Mesodermal cell (in vitro differentiated cells): ENCODE measurements around the gene SUSD5.
"Not testable (repeated sequence)": the region's sequence is repeated elsewhere in the genome, so short reads cannot be mapped to it uniquely, and the experiment has no call there.

Source experiments
- H3K27ac ChIP-seq: 2 replicates; pipeline ENCODE4 v1.7.0; 2013; ENCODE audit warnings: mild to moderate bottlenecking, low read depth, low read length, moderate library complexity; ENCODE audit not compliant: severe bottlenecking
- H3K36me3 ChIP-seq: 2 replicates; pipeline ENCODE4 v1.7.1; 2013; ENCODE audit warnings: mild to moderate bottlenecking, low read length, moderate library complexity; ENCODE audit not compliant: control insufficient read depth, insufficient read depth
- H3K4me1 ChIP-seq: one replicate; pipeline ENCODE4 v1.7.1; 2013; ENCODE audit warnings: mild to moderate bottlenecking, low read length; ENCODE audit not compliant: insufficient read depth, control insufficient read depth, poor library complexity, severe bottlenecking
- H3K4me3 ChIP-seq: 2 replicates; pipeline ENCODE4 v1.7.0; 2013; ENCODE audit warnings: low read length, control low read depth, mild to moderate bottlenecking; ENCODE audit not compliant: insufficient read depth, poor library complexity, severe bottlenecking; ENCODE audit errors: extremely low read depth
- H3K9me3 ChIP-seq: 2 replicates; pipeline ENCODE4 v1.7.1; 2013; ENCODE audit warnings: mild to moderate bottlenecking, low read length, moderate library complexity; ENCODE audit not compliant: control insufficient read depth
- whole genome bisulfite sequencing, 2 experiments: methylation state at CpG; one replicate each; pipeline ENCODE4 v1.1.5; 2013; ENCODE audit warnings: missing lambda C conversion rate in 2 of 2; ENCODE audit not compliant: insufficient coverage in 2 of 2; 5-methylcytosine and 5-hydroxymethylcytosine counted together

Gene SUSD5

DNA sequence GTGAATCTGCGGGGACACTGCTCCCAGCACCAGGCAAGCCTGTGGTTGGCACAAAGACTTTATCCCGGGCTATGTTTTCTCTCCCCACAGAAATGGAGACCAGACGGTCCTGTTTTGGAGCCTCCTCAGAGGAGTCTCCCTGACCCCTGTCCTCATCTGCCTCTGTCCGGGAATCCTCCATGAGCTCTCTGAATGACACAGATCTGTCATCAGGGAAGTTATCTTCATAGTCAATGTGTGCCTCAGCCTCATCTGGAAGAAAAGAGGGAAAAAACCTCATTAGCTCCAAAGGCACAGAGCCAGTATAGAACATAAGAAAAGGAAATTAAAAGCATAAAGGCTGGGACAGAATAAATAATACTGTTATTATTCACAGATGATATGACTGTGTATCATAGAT lies 64.8 kb downstream of the SUSD5 start:
- no peaks in the 10 kb centered on the region for H3K4me1 ChIP-seq
- no peaks in the 10 kb centered on the region for H3K9me3 ChIP-seq
- WGBS, 2 experiments = 62% methylated on average over 3 to 4 of the region's 4 CpGs
- H3K4me3 ChIP-seq = no peak overlapping the region
- H3K36me3 ChIP-seq = no peaks in the 10 kb centered on the region
- H3K27ac ChIP-seq = no peak overlapping the region

- WGBS, 2 experiments = 78 to 90% methylated on average over 11 to 19 of the region's 19 CpGs
- H3K9me3 ChIP-seq = no peaks in the 10 kb centered on the region
- no peak overlapping the region for H3K4me3 ChIP-seq
- no peaks in the 10 kb centered on the region for H3K36me3 ChIP-seq
- H3K27ac ChIP-seq = no peak overlapping the region
- H3K4me1 ChIP-seq = no peaks in the 10 kb centered on the region
Observed at GRCh38 chr3:33152363-33153360, 65.9 kb downstream of the SUSD5 start.

DNA sequence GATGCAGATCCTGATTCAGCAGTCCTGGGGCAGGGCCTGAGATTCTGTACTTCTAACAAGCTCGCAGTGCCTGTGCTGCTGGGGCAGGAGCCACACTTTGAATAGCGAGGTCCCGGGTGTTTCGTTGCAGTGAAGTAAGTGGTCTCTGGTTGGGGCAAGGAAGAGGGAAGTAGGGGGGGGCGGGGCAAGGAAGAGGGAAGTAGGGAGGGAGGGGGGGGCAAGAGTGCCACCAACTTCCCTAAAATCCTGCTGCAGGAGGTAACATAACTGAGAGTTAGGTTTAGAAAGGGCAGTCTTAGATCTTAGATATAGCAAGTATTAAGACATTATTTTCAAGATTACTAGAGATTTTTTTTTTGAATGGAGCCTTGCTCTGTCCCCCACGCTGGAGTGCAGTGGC lies 69.3 kb downstream of the SUSD5 start:
- 92 to 100% methylated on average over 1 to 2 of the region's 6 CpGs for WGBS, 2 experiments
- Histone ChIP-seq H3K9me3 (no peaks in the 10 kb centered on the region), H3K4me1 (no peaks in the 10 kb centered on the region), H3K4me3 (no peak overlapping the region), H3K27ac (no peak overlapping the region), H3K36me3 (peaks cover 10% of the 10 kb centered on the region)

DNA sequence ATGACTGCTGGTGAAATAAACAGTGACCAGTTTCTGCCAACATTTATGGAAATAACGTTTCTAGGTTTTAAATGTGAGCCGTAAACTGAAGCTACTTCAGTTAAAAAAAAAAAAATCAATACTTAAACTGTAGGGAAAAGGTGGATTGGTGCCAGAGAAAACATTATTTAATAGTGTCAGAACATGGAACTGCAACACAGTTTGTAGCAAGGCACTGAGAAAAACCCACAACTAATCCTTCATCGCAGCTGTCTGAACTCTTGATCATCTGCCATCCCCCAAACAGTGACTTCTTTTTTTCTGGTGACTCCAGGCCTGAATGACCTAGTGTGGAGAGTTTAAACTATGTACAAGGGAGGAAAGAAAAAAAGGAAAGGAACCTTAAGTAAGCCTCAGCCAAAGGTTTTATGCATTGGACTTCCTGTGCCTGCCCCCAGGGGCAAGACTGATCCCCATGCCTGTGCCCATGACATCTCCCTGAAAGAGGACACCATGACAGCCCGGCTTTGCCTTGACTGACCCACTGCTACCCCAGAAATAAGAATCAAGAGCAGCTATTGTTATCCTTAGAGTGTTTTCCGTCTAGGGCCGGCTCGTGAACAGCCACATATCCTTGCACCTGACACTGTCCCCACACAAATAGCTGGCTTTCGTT lies 71.7 kb downstream of the SUSD5 start:
- Histone ChIP-seq H3K27ac (no peak overlapping the region), H3K36me3 (peaks cover 31% of the 10 kb centered on the region), H3K9me3 (no peaks in the 10 kb centered on the region), H3K4me3 (no peak overlapping the region), H3K4me1 (no peaks in the 10 kb centered on the region)
- WGBS, 2 experiments = 75% methylated on average over 1 of the region's 8 CpGs; no CpG with 5 or more reads in 1 of the 2 experiments

DNA sequence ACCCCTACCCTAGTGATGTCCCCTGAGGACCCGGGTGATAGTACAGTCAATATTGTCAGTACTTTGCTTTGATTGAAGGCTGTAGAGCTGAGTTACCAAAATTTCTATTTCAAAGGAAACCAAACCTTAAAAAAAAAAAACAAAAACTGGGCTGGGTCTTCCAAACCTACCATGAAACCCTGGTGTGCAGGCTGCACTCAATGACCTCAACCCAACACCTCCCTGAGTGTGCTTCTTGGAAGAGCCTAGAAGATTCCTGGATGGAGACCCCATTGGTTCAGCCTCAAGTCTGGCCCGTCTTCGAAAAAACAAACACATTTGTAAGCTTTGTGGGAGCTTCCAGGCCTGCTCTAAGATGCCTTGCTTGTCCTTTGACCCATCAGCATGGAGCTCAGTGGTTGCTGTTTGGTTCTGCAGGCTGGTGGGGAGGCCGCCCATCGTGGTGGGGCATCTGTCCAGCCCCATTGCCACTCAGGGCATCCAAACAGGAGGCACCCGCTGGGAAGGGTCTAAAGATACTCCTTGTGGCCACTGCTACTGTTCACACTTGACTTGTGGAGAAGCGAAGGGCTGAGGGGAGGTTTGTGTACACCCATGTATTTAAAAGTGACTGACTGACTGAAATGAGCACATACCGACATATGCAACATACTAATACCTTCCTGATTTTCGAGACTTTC lies 72.6 kb downstream of the SUSD5 start:
- 81 to 96% methylated on average over 5 to 7 of the region's 9 CpGs for WGBS, 2 experiments
- Histone ChIP-seq H3K36me3 (peaks cover 39% of the 10 kb centered on the region), H3K4me1 (no peaks in the 10 kb centered on the region), H3K9me3 (no peaks in the 10 kb centered on the region), H3K27ac (no peak overlapping the region), H3K4me3 (no peak overlapping the region)

DNA sequence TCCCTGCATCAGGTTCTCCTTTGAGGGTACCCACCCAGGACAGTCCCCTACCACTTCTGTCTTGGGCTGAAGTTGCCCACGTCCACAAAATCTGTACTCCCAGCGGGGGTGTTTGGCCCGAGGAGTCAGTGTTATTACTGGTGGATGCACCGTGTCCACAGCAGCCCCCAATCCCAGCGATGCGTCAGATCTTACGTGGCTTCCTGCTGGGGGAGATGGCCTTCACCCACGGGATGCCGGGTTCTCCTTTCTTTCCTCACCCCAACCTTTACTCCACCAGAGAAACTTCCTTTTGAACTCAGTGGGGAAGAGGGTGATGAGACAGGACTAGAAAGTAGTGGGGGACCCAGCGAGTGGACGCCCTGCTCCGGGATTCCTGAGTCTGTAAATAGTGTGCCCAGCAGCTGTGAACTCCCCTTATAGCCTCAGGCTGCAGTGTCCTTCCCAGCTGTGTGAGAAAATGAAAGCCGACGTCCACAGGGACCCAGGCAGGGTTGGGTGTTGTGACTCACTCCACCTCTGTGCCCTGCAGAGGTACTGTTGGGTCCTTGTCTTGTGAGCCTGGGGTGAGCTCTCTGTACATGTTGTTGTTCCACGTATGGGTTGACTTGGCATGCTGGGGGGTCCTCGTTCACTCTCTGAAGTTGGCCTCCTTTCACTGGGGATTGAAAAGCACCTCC lies 73.2 kb downstream of the SUSD5 start:
- Histone ChIP-seq H3K9me3 (no peaks in the 10 kb centered on the region), H3K4me3 (no peak overlapping the region), H3K27ac (no peak overlapping the region), H3K4me1 (no peaks in the 10 kb centered on the region), H3K36me3 (peaks cover 43% of the 10 kb centered on the region)
- WGBS, 2 experiments = 74 to 96% methylated on average over 6 to 10 of the region's 16 CpGs

DNA sequence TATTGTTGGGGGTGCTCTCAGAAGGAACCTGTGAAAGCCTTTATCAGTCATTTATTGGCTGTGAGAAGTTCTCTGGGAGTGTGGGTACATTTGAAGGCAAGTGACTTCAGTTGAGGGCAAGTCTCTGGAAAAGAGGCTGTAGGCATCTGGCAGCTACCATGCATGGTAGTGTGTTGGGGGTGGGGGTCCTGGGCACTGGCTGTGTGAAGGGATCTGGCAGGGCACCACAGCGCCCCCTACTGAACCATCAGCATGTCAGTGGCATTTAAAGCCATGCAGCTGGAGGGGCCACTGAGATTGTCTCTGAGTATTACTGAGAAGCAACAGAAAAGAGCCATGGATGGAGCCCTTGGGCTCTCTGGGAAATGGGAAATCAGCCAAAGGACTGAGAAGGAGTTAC lies 74.2 kb downstream of the SUSD5 start:
- Histone ChIP-seq H3K9me3 (no peaks in the 10 kb centered on the region), H3K36me3 (peaks cover 43% of the 10 kb centered on the region), H3K27ac (no peak overlapping the region), H3K4me1 (no peaks in the 10 kb centered on the region), H3K4me3 (no peak overlapping the region)
- 25% methylated on average over 1 of the region's 1 CpG; no CpG with 5 or more reads in 1 of the 2 experiments for WGBS, 2 experiments

DNA sequence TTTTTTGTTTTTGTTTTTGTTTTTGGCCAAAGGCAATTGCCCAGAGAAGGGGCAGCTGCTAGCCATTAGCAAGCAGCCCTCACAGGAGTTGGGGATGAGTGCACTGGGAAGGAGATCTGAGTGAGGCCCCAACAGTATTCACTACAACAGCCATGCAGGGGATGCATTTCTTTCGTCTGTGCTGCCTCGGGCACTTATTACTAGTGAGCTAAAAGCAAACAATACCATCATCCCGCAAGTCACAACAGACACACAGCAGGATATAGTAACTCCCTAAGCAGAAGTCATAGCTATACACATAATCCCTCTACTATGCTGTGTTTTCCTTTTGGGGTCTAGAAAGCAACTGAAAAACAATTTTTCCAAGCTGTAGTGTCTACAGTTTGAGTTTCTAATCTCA lies 77.6 kb downstream of the SUSD5 start:
- 95% methylated on average over 2 of the region's 3 CpGs; no CpG with 5 or more reads in 1 of the 2 experiments for WGBS, 2 experiments
- no peaks in the 10 kb centered on the region for H3K4me1 ChIP-seq
- H3K4me3 ChIP-seq = no peak overlapping the region
- H3K36me3 ChIP-seq = peaks cover 51% of the 10 kb centered on the region
- H3K9me3 ChIP-seq = no peaks in the 10 kb centered on the region
- H3K27ac ChIP-seq = peak overlapping the region; percentile 44

DNA sequence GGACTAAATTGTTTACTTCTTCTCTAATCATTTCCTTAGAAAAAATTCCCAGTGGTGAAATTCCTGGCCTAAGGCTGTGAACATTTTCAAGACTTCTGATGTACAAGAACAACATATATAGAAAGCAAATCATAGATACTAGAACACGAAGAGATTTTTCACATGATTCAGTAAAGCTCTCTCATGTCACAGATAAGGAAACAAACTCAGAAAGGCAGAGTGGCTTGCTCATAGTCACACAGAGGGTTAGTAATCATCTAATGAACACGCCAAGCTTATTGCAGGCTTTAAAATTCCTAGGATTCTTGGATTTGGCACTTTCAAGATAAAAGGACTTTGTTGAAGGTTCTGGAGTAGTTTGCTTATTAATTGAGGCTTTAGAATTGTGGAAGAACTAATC lies 78.6 kb downstream of the SUSD5 start:
- Histone ChIP-seq H3K36me3 (peaks cover 55% of the 10 kb centered on the region), H3K9me3 (no peaks in the 10 kb centered on the region), H3K27ac (peak overlapping the region; percentile 50), H3K4me3 (no peak overlapping the region), H3K4me1 (no peaks in the 10 kb centered on the region)
- WGBS, 2 experiments = 100% methylated on average over 1 of the region's 2 CpGs

DNA sequence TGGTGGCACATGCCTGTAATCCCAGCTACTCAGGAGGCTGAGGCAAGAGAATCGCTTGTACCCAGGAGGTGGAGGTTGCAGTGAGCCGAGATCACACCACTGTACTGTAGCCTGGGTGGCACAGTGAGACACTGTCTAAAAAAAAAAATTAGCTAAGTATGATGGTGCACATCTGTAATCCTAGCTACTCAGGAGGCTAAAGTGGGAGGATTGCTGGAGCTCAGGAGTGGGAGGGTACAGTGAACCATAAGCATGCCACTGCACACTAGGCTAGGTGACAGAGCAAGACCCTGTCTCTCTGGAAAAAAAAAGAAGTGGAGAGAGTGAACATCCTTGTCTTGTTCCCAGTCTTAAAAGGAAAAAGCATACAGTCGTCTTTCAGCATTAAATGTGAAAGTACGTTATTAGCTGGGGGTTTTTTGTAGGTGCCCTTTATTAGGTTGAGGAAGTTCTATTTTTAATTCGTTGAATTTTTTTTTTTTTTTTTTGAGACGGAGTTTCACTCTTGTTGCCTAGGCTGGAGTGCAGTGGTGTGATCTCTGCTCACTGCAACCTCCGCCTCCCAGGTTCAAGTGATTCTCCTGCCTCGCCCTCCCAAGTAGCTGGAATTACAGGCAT lies 79.5 kb downstream of the SUSD5 start:
- H3K4me1 ChIP-seq, H3K27ac ChIP-seq, H3K4me3 ChIP-seq, H3K9me3 ChIP-seq: not testable (repeated sequence)
- WGBS, 2 experiments = 94 to 95% methylated on average over 4 to 5 of the region's 8 CpGs
- H3K36me3 ChIP-seq = peaks cover 56% of the 10 kb centered on the region
